ENCODE results near the gene NTRK2.
"Not testable (repeated sequence)": the region's sequence is repeated elsewhere in the genome, so short reads cannot be mapped to it uniquely, and the experiment has no call there.

Gene NTRK2

DNA sequence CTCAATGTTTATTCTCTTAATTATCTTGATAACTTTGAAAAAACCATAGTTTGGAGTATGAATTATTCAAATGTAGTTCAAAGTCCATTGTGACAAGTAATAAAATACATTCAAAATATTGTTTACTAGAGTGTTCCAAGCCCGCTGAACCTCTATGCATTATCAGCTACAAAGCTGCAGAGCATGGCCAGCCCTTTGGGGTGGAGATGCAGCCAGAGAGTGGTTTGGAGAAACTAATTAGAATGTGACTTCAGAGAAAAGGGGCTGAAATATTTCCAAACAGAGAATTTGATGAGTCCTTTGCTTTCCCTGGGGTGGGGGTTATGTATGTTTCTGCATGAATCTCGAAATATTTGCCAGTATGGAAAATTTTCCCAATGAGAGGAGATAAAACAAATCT, 211.3 kb downstream of the NTRK2 start:
- TF ChIP-seq, protein P1, sequence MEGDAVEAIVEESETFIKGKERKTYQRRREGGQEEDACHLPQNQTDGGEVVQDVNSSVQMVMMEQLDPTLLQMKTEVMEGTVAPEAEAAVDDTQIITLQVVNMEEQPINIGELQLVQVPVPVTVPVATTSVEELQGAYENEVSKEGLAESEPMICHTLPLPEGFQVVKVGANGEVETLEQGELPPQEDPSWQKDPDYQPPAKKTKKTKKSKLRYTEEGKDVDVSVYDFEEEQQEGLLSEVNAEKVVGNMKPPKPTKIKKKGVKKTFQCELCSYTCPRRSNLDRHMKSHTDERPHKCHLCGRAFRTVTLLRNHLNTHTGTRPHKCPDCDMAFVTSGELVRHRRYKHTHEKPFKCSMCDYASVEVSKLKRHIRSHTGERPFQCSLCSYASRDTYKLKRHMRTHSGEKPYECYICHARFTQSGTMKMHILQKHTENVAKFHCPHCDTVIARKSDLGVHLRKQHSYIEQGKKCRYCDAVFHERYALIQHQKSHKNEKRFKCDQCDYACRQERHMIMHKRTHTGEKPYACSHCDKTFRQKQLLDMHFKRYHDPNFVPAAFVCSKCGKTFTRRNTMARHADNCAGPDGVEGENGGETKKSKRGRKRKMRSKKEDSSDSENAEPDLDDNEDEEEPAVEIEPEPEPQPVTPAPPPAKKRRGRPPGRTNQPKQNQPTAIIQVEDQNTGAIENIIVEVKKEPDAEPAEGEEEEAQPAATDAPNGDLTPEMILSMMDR (IDR thresholded peaks at IDR 0.05; ENCODE audit: borderline replicate concordance, insufficient read depth, low read depth, low read length): no peak
- H3K4me3 ChIP-seq (ENCODE audit: low read depth, low read length): no peak overlapping the region

DNA sequence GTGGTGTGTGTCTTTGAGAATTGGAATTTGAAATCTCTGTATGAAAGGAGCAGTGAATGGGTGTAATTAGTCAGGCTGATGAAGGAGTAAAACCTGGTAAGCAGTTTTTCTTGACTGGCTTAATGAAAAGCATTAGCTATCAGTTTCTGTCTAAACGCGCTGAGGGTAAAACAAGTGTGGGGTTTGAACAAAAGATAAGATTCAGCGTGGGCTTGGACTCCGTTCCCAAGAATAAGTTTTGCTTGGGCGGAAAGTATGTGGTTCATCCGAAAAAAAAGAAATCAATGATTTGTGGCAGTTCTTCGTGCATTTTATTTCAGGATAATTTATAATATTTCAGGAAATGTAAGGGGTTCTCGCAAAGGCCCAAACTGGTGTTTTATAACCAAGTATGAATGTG, 217.3 kb downstream of the NTRK2 start:
- H3K4me3 ChIP-seq (ENCODE audit: low read depth, low read length): no peak overlapping the region
- TF ChIP-seq, protein P1 (IDR thresholded peaks at IDR 0.05; ENCODE audit: borderline replicate concordance, insufficient read depth, low read depth, low read length): no peak

DNA sequence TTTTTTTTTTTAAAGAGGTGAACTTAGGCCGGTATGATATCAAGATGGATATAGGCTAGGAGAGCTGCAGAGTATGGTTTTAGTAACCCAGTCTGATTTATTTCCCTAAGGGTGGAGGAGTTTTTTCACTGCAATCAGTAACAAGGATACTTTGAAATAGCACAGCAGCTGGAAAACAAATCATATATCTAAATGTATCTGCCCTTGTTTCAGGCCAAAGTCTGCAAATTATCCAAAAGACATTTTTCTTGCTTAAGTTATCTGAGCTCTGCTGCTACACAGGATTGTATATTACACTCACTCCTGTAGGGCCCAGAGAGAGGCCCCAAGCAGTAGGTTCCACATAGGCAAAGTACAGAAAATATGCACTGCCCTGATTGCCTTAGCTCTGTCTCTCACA, 222.4 kb downstream of the NTRK2 start:
- H3K4me3 ChIP-seq (ENCODE audit: low read depth, low read length): no peak overlapping the region
- TF ChIP-seq, protein P1 (IDR thresholded peaks at IDR 0.05; ENCODE audit: borderline replicate concordance, insufficient read depth, low read depth, low read length): no peak

DNA sequence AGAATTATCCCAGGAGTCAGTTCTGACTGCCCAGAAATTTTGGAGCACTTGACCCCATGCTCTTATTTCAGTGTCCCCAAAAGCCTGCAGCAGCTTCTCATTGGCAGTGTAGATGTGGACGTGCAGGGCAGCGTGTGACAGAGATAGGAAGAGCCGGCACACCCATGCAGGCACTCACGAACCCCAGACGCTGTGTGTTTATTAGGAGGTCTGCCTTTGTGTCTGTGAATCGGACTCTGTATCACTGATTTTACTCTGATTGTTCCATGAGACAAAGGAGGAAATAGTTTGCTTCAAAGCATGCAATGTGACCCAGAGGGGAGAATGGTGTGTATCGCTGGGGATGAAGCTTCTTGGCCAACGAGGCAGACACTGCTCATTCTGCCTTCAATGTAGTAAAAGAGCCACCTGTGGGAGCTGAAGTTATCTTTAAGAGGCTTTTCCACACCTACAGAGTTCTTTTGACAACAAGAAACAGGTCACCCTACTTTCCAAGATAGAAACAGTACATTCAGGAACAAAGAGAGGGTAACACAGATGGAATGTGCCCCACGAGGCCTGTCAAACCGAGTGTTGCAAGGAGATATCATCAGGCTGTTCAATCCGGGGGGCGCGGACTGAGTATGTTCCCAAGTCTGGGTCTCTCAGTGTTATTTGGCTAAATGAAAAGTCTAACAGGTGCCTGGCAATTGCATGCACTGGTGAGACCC, 224.0 kb downstream of the NTRK2 start:
- TF ChIP-seq, protein P1 (IDR thresholded peaks at IDR 0.05; ENCODE audit: borderline replicate concordance, insufficient read depth, low read depth, low read length): no peak

DNA sequence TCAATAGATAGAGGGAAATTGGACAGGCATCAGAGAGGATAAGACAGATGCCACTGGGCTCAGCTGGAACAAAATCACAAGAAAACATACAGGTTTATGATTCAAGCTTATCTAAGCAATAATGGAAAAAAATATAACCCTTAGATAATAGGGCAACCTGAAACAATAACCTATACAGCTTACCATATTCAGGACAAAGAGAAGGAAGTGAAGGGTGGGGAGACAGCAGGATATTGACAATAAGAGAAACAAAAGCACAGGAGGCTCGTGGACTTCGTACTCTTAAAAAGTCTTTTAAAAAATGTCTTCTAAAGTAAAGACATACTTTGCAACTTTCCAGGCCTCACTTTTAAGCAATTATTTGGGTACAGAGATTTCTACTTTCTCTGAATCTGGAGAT, 225.3 kb downstream of the NTRK2 start:
- TF ChIP-seq, protein P1 (IDR thresholded peaks at IDR 0.05; ENCODE audit: borderline replicate concordance, insufficient read depth, low read depth, low read length): no peak
- H3K4me3 ChIP-seq (ENCODE audit: low read depth, low read length): no peak overlapping the region

More for the DNA sequence above, 224.0 kb downstream of the NTRK2 start:
- H3K4me3 ChIP-seq (ENCODE audit: low read depth, low read length): no peak overlapping the region

DNA sequence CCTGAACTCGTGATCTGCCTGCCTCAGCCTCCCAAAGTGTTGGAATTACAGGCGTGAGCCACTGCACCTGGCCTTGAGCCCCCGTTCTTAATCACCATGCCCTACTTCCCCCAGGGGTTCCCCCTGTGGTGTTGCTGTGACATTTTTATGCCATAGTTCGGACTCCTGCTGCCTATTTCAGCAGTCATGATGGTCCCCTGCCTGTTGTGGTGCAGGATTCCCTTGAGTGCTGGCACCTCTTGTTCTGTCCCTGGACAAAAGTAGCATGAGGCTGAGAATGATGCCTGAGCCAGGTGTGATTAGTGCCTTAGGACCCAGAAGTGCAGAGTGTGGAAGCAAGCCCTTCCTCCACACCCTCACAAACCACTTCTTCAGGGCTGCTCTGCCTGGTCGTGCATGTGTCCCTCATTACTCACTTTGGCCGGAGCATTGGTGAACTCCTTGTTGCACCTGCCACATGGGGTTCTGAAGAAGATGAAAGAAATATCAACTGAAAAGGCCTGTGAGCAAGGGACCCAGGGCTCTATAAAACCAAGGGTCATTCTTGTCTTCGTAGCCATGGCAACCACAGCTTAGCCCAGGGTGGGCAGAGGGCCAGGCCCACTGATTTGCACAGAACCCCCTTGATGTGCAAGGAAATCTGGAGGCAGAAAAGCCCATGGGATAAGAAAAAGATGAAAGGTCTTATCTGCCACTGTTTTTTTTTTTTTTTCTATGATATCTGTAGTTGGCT, 228.0 kb downstream of the NTRK2 start:
- no peak overlapping the region for H3K4me3 ChIP-seq (ENCODE audit: low read depth, low read length)
- TF ChIP-seq, protein P1 (IDR thresholded peaks at IDR 0.05; ENCODE audit: borderline replicate concordance, insufficient read depth, low read depth, low read length): no peak

DNA sequence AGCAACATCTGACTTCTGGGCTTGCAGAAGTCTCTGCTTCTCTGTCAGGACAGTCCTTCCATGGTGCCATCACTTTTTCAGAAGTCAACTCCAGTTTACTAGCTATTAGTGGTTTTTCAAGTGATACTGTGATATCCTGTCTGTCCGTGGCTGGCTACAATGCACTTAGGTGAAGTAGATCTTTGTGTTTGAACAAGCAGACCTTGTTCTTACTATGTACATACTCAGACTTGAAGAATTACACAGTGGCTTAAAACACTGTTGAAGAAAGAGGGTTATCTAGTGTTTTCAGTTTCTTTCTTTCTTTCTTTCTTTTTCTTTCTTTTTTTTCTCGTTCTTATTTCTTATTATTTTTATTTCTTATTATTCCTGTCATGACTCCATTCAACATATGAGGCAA, 228.7 kb downstream of the NTRK2 start:
- TF ChIP-seq, protein P1 (IDR thresholded peaks at IDR 0.05; ENCODE audit: borderline replicate concordance, insufficient read depth, low read depth, low read length): no peak

DNA sequence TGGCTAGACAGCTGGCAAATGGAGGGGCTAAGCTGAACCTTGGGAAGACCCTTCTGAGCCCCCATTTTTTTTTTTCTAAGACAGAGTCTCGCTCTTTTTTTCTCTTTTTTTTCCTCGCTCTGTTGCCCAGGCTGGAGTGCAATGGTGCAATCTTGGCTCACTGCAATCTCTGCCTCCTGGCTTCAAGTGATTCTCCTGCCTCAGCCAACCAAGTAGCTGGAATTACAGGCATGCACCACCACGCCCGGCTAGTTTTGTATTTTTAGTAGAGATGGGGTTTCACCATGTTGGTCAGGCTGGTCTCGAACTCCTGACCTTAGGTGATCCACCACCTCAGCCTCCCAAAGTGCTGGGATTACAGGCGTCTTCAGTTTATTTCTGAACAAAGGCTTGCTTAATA, 229.1 kb downstream of the NTRK2 start:
- not testable (repeated sequence) for H3K4me3 ChIP-seq (ENCODE audit: low read depth, low read length)

More for the DNA sequence above, 228.7 kb downstream of the NTRK2 start:
- H3K4me3 ChIP-seq (ENCODE audit: low read depth, low read length): no peak overlapping the region

Data from GM12875 (cell line).